ENCODE results near the gene AP5Z1.

The AP5Z1 gene

DNA sequence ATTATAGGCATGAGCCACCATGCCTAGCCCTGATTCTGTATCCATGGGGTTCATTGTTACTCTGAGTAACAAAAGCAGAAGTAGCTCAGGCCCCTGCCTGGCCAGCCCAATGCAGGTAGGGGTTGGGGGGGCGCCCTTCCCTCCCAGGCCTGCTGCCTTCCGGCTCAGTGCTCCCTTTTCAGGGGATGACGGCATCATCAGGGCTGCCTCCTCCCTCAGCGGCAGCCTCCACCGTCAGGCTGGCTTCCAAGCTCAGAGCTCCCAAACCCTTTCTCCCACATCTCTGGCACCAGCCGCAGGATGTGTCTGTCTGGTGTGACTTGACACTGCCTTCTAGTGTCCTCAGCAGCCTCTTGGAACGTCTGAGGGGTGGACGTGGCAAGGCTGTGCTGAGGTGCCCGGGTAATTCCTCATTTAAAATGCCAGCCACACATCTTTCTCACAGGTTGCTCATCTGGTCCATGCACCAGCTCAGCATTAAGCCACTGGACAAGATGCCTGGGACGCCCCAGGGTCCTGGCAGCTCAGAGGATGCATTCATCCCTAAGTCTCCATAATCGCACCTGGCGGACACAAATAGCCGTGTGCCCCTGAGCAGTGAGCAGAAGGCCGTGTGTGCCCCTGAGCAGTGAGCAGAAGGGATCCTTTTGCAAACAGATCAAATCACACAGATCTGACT is 48.2 kb downstream of the AP5Z1 start:
- H3K27ac ChIP-seq, result no peak overlapping the region
- TF ChIP-seq ZFX (IDR thresholded peaks at IDR 0.05), result no peak
- TF ChIP-seq, protein P1, sequence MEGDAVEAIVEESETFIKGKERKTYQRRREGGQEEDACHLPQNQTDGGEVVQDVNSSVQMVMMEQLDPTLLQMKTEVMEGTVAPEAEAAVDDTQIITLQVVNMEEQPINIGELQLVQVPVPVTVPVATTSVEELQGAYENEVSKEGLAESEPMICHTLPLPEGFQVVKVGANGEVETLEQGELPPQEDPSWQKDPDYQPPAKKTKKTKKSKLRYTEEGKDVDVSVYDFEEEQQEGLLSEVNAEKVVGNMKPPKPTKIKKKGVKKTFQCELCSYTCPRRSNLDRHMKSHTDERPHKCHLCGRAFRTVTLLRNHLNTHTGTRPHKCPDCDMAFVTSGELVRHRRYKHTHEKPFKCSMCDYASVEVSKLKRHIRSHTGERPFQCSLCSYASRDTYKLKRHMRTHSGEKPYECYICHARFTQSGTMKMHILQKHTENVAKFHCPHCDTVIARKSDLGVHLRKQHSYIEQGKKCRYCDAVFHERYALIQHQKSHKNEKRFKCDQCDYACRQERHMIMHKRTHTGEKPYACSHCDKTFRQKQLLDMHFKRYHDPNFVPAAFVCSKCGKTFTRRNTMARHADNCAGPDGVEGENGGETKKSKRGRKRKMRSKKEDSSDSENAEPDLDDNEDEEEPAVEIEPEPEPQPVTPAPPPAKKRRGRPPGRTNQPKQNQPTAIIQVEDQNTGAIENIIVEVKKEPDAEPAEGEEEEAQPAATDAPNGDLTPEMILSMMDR (conservative IDR thresholded peaks at IDR 0.05), result no peak

DNA sequence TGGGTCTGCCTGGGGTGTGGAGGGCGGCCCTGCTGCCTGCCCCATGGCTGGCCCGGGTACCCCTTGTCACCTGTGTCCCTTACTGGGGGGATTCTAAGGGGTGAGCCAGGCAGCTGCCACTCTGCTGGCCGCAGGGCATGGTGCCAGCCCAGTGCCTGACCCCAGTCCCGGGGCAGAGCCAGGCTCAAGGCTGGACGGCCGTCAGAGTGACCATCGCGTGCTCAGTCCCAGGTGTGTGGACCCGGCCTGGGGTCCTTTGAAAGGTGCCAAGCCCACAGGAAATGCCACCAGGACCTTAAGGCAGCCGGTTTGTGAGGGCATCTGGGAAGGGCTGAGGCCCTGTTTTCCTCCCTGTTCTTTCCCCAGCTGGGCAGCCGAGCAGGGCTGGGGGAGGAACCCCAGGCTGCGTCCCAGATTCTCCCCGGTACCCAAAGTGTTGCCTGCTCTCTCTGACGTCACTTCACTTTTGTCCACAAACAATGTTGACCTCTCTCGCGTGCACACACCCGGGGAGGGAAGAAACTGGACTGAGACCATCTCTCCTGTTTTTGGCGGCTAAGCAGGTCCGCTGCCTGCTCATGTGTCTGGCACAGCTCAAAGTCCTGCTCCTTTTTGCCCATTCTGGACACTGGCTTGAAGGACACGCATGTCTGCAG is 48.8 kb downstream of the AP5Z1 start:
- TF ChIP-seq ZFX (IDR thresholded peaks at IDR 0.05), result no peak
- TF ChIP-seq, protein P1 (conservative IDR thresholded peaks at IDR 0.05), result no peak
- no peak overlapping the region for H3K27ac ChIP-seq

DNA sequence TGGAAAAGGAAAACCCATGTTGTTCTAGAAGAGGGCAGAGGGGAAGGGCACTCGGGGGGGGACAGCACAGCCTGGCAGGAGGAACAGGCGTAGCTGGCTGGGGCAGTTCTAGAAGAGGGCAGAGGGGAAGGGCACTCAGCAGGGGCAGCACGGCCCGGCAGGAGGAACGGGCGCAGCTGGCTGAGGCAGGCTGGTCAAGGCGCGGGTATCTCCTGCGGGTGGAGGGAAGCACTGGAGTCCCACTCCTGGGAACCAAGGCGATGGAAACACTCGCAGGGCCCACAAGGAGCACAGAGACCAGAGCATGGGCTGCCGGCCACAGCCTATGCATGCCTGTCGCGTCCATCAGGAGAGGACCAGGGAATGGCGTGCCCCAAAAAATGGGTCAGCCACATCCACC is 49.7 kb downstream of the AP5Z1 start:
- no peak overlapping the region for H3K27ac ChIP-seq
- no peak for TF ChIP-seq ZFX (IDR thresholded peaks at IDR 0.05)
- TF ChIP-seq, protein P1 (conservative IDR thresholded peaks at IDR 0.05), result no peak

DNA sequence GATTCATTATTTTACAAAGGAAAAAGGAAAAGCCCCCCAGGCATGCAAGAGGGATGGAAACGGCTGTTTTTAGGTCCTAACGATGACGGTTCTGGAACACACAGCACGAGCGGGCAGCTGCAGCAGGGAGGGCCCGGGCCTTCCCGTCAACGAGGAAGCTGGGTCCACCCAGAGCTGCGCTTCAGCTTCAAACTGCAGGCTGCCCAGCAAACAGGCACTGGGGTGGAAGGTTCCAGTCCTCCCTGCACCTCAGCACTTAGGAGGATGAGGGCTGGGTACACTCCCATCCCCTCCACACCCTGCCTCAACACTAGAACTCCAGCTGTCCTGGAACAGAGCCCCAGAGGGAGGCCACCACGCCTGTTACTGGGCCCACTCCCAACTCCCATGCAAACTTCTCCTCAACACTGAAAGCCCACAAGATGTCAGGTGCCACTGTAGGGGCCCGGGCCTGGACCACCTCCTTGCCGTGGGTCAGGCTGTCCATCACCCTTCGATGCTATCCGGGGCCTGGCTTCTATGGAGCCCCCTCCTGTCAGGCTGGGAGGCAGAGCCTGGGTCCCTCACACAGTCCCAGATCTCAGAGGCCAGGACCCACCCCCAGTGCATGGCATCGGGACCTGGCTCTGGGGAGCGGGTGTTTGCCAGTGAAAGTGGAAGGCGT is 53.4 kb downstream of the AP5Z1 start:
- no peak overlapping the region for H3K27ac ChIP-seq
- TF ChIP-seq, protein P1 (conservative IDR thresholded peaks at IDR 0.05), result no peak
- no peak for TF ChIP-seq ZFX (IDR thresholded peaks at IDR 0.05)

DNA sequence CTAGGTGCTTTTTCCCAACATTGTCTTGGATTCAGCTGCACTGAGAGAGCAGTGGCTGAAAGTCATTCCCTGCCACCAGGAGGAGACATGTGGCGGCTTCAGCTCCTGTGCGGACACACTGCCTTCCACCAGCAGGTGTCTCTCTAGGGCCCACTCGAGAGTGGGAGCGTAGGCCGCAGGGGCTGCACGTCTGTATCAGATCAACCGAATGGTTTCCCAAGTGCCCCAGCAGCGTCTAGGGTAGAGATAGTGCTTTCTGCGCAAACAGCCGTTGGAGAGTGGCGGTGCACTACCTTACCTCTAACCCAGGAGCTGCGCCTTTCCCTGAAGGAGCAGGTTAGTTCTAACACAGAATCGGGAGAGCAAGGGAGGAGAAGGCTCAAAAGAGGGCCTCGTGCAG is 54.8 kb downstream of the AP5Z1 start:
- H3K27ac ChIP-seq, result no peak overlapping the region
- TF ChIP-seq ZFX (IDR thresholded peaks at IDR 0.05), result no peak
- TF ChIP-seq, protein P1 (conservative IDR thresholded peaks at IDR 0.05), result peak; percentile 69

DNA sequence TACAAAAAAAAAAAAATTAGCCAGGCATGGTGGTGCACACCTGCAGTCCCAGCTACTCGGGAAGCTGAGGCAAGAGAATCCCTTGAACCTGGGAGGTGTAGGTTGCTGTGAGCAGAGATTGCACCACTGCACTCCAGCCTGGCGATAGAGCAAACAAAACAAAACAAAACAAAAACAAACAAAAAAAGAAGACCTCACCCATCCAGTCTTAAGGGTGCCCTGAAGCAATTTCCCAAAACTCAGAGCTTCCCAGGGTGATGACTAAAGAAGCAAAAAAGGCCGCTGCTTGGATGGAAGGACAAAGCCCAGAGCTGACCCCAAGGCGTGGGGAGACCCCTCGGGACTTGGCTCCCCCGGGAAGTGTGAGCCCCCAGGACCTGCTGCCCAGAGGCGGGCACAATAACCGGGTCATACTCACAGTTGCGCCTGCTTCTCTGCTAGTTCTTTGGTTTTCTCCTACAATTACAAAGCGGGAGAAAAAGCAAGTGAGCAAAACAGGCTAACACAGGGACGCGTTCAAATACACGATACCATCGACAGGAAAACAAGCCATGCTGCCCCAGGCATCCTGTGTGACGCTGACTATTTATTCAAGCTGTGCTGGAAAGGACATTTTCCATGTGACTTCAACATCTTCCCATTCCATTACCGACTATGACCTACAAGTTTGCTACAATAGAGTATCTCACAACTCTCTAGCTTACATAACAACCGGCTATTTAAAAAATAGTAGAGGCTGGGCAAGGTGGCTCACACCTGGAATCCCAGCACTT is 56.5 kb downstream of the AP5Z1 start:
- no peak overlapping the region for H3K27ac ChIP-seq
- TF ChIP-seq ZFX (IDR thresholded peaks at IDR 0.05), result no peak
- TF ChIP-seq, protein P1 (conservative IDR thresholded peaks at IDR 0.05), result no peak

All from C4-2B (cell line).